Endothelial cell of umbilical vein (primary cell): Measurements from ENCODE around the gene AGBL5. TPM values are rescaled to one million over a fixed set of nuclear protein-coding genes. Genes with fewer than 3 reads are reported as not detected.

Experiments
- BruUV-seq: library from RNA; stranded (reverse); fragments of 400-500 nt; replicated peaks from 2 replicates; lab custom pipeline; 2021; lab: Mats Ljungman, UMichigan
- CTCF ChIA-PET: fragments of 300-600, 350-600 bp; sonication (Branson Sonifier 250); formaldehyde crosslinking; loops from one replicate; lab custom pipeline; 2021; ENCODE audit warnings: antibody characterized with exemption, inconsistent platforms; lab: Charles Lee
- POLR2A ChIA-PET: fragments of 300-600, 350-600 bp; sonication (Branson Sonifier 250); formaldehyde crosslinking; loops from one replicate; lab custom pipeline; 2021; ENCODE audit warnings: antibody characterized with exemption, inconsistent platforms; lab: Charles Lee
- DNase-seq: peaks from one replicate; pipeline ENCODE4 v3.0.0-alpha.2; 2011; ENCODE audit warnings: low read depth, low spot score
- FAIRE-seq: peaks from 2 replicates; lab custom pipeline; 2011; peaks lifted over from hg19 to GRCh38; lab: Jason Lieb, UNC
- H2AFZ ChIP-seq: 2 replicates; pipeline ENCODE4 v1.6.0; 2012; ENCODE audit warnings: low read depth, low read length, control low read depth, inconsistent platforms
- H3K27ac ChIP-seq: 2 replicates; pipeline ENCODE4 v1.5.1; 2011; ENCODE audit warnings: low read depth, mild to moderate bottlenecking, control low read depth, low read length, moderate library complexity; ENCODE audit not compliant: insufficient read depth
- H3K27me3 ChIP-seq, 2 experiments: 2 replicates each; pipeline versions ENCODE4 v1.6.0 to v1.6.1; 2011; ENCODE audit warnings: low read length in 2 of 2, mixed read lengths in 1 of 2; ENCODE audit not compliant: control insufficient read depth in 2 of 2, insufficient read depth in 2 of 2
- H3K36me3 ChIP-seq, 2 experiments: 2 replicates in 1 of 2; 3 replicates in 1 of 2; pipeline ENCODE4 v1.5.1; 2011; ENCODE audit warnings: low read length in 2 of 2, mild to moderate bottlenecking in 1 of 2, moderate library complexity in 1 of 2; ENCODE audit not compliant: control insufficient read depth in 2 of 2, insufficient read depth in 2 of 2; ENCODE audit errors: extremely low read depth in 1 of 2
- H3K4me1 ChIP-seq: 3 replicates; pipeline ENCODE4 v1.5.1; 2011; ENCODE audit warnings: mild to moderate bottlenecking, low read length; ENCODE audit not compliant: control insufficient read depth, insufficient read depth; ENCODE audit errors: extremely low read depth
- H3K4me2 ChIP-seq: 2 replicates; pipeline ENCODE4 v1.6.1; 2011; ENCODE audit warnings: low read length, control low read depth, mixed read lengths; ENCODE audit not compliant: insufficient read depth
- H3K4me3 ChIP-seq, 3 experiments: fragments of 200-600 bp in 1 of 3; sonication (generic), shearing (Covaris generic) in 1 of 3; replicated peaks in 1 of 3; 2 replicates each; pipeline ENCODE4 v1.5.1; 2011 to 2016; ENCODE audit warnings: control low read depth in 3 of 3, low read length in 3 of 3, mild to moderate bottlenecking in 2 of 3, inconsistent platforms in 1 of 3, low read depth in 1 of 3, moderate library complexity in 1 of 3; ENCODE audit not compliant: insufficient read depth in 1 of 3
- H3K79me2 ChIP-seq: 2 replicates; pipeline ENCODE4 v1.6.0; 2012; ENCODE audit warnings: low read length, inconsistent platforms; ENCODE audit not compliant: control insufficient read depth, insufficient read depth
- H3K9ac ChIP-seq: replicated peaks from 2 replicates; pipeline ENCODE3; 2011; ENCODE audit warnings: low read length, control low read depth; ENCODE audit not compliant: insufficient read depth; ENCODE audit errors: extremely low read depth
- H3K9me1 ChIP-seq: replicated peaks from 3 replicates; pipeline ENCODE4 v1.6.0; 2011; ENCODE audit warnings: mild to moderate bottlenecking, low read length; ENCODE audit not compliant: control insufficient read depth, insufficient read depth; ENCODE audit errors: extremely low read depth
- H3K9me3 ChIP-seq: replicated peaks from 2 replicates; pipeline ENCODE4 v1.5.1; 2012; ENCODE audit warnings: low read length, inconsistent platforms; ENCODE audit not compliant: control insufficient read depth, insufficient read depth
- H4K20me1 ChIP-seq: replicated peaks from 2 replicates; pipeline ENCODE3; 2011; ENCODE audit warnings: mild to moderate bottlenecking, low read length; ENCODE audit not compliant: control insufficient read depth, insufficient read depth; ENCODE audit errors: extremely low read depth
- CTCF ChIP-seq, 2 donors: IDR thresholded peaks; 1 replicate in 1 of 2; 2 replicates in 1 of 2; pipeline ENCODE4 v1.5.1; 2011; ENCODE audit warnings: low read length in 2 of 2, mild to moderate bottlenecking in 2 of 2, moderate library complexity in 2 of 2, control low read depth in 1 of 2, inconsistent platforms in 1 of 2, low read depth in 1 of 2; ENCODE audit not compliant: insufficient read depth in 1 of 2; ENCODE audit errors: extremely low read depth in 1 of 2
- EZH2 ChIP-seq: IDR thresholded peaks from 2 replicates; pipeline ENCODE4 v1.6.1; 2012; ENCODE audit warnings: borderline replicate concordance, low read depth, mild to moderate bottlenecking, moderate library complexity, low read length, inconsistent platforms; ENCODE audit not compliant: severe bottlenecking
- FOS ChIP-seq: IDR thresholded peaks from 2 replicates; pipeline ENCODE4 v1.6.1; 2011; ENCODE audit warnings: mild to moderate bottlenecking, low read length, moderate library complexity, borderline replicate concordance; ENCODE audit not compliant: insufficient read depth
- GATA2 ChIP-seq: IDR thresholded peaks from 2 replicates; pipeline ENCODE4 v1.7.0; 2011; ENCODE audit warnings: low read depth, mild to moderate bottlenecking, moderate library complexity, mixed read lengths, low read length; ENCODE audit not compliant: insufficient read length, insufficient read depth
- JUN ChIP-seq: IDR thresholded peaks from 2 replicates; pipeline ENCODE4 v1.6.1; 2011; ENCODE audit warnings: borderline replicate concordance, low read depth; ENCODE audit not compliant: insufficient read length, insufficient read depth
- MAX ChIP-seq: IDR thresholded peaks from 2 replicates; pipeline ENCODE4 v1.6.1; 2011; ENCODE audit not compliant: insufficient read depth, insufficient read length
- MYC ChIP-seq: IDR thresholded peaks from one replicate; pipeline ENCODE4 v1.6.1; 2011; ENCODE audit warnings: mild to moderate bottlenecking, low read depth, low read length
- POLR2A ChIP-seq: IDR thresholded peaks from 2 replicates; pipeline ENCODE4 v1.6.1; 2012; ENCODE audit warnings: low read depth, mild to moderate bottlenecking, control low read depth, low read length
- POLR2AphosphoS5 ChIP-seq: IDR thresholded peaks from 2 replicates; pipeline ENCODE4 v1.6.1; 2012; ENCODE audit warnings: low read depth, mild to moderate bottlenecking, control low read depth, low read length, moderate library complexity; ENCODE audit not compliant: insufficient read depth
- dilution Hi-C: fragments of 300-500 bp; cut with MboI; formaldehyde crosslinking; loops from one replicate; pipeline ENCODE4 v1.15.0; 2019; ENCODE audit warnings: low sequenced_read_pairs; ENCODE audit not compliant: extremely low pct_ligation_motif_present
- intact Hi-C: fragments of 100-400 bp; cut with micrococcal nuclease; formaldehyde crosslinking; loops from one replicate; pipeline ENCODE4 v1.10.0; 2022
- polyA plus RNA-seq, 4 experiments: library from polyadenylated mRNA; depleted of rRNA in 3 of 4; stranded (reverse) in 3 of 4; unstranded in 1 of 4; fragments of >200 nt; gene quantifications; 2 replicates each; pipeline versions ENCODE4 v1.2.1 to v1.2.3, GENCODE V29; 2011 to 2012; ENCODE audit warnings: missing spikeins in 1 of 4
- total RNA-seq: library from RNA; stranded (reverse); gene quantifications from 2 replicates; pipeline ENCODE4 v1.2.3, GENCODE V29; 2021

Gene AGBL5
- total and polyA plus RNA-seq, 2 donors (not counting 3 experiments of a cell fraction or from before 2014, with no cell fraction given), result 28.2 to 41.9 TPM

GRCh38 chr2:27024812-27025211, 26.7 kb upstream of the AGBL5 start:
- FAIRE-seq (no peak), DNase-seq (no peak)
- intact Hi-C loops, result no loop called here
- Histone ChIP-seq H3K36me3 (peaks cover 0 to 10% of the 10 kb centered on the region in 2 experiments), H3K4me2 (no peak overlapping the region), H3K27me3 (no peaks in the 10 kb centered on the region), H3K79me2 (no peaks in the 10 kb centered on the region), H3K9ac (no peak overlapping the region), H3K9me1 (no peaks in the 10 kb centered on the region), H4K20me1 (no peaks in the 10 kb centered on the region), H3K4me1 (peaks cover 5% of the 10 kb centered on the region), H3K4me3 (no peak overlapping the region), H3K27ac (no peak overlapping the region), H3K9me3 (no peaks in the 10 kb centered on the region), H2AFZ (no peak overlapping the region)
- POLR2A ChIA-PET, result no interaction called here
- no TSS peak for BruUV-seq
- dilution Hi-C loops, result no loop called here
- CTCF ChIA-PET, result interaction anchor here (0.7 to 2.7 kb wide), 7 partner anchors 27 to 275 kb away, joined by 3 to 19 read pairs (median 4); partner anchors contain the start of gene AGBL5
- no peak for TF ChIP-seq CTCF (IDR thresholded peaks at IDR 0.05; ENCODE audit: extremely low read depth in 1 of 2, insufficient read depth in 1 of 2, low read depth in 1 of 2, low read length in 2 of 2)
- no peak for TF ChIP-seq POLR2AphosphoS5
- no peak for TF ChIP-seq MYC
- no peak for TF ChIP-seq MAX
- no peak for TF ChIP-seq FOS
- TF ChIP-seq EZH2, result no peak
- no peak for TF ChIP-seq JUN
- TF ChIP-seq POLR2A, result no peak
- TF ChIP-seq GATA2, result no peak
